Osteoblast (primary cell): Measurements from ENCODE around the gene KMT5B. TPM values are rescaled to one million over a fixed set of nuclear protein-coding genes. Genes with fewer than 3 reads are reported as not detected.

Source experiments
- DNase-seq: peaks from one replicate; pipeline ENCODE4 v3.0.0; 2011; ENCODE audit warnings: low spot score, mixed read lengths; ENCODE audit not compliant: insufficient read length; ENCODE audit errors: missing footprints
- H2AFZ ChIP-seq: 2 replicates; pipeline ENCODE4 v1.6.0; 2011; ENCODE audit warnings: mild to moderate bottlenecking, low read length
- H3K27ac ChIP-seq: 2 replicates; pipeline ENCODE4 v1.5.1; 2011; ENCODE audit warnings: mild to moderate bottlenecking, low read depth, low read length, moderate library complexity
- H3K27me3 ChIP-seq: 2 replicates; pipeline ENCODE4 v1.6.0; 2012; ENCODE audit warnings: mild to moderate bottlenecking, control low read depth, inconsistent platforms, low read length, moderate library complexity; ENCODE audit not compliant: insufficient read depth
- H3K36me3 ChIP-seq: 2 replicates; pipeline ENCODE4 v1.5.1; 2011; ENCODE audit warnings: mild to moderate bottlenecking, low read length, control low read depth, moderate library complexity; ENCODE audit not compliant: insufficient read depth
- H3K4me1 ChIP-seq: 2 replicates; pipeline ENCODE4 v1.5.1; 2011; ENCODE audit warnings: mild to moderate bottlenecking, low read length, control low read depth, moderate library complexity; ENCODE audit not compliant: insufficient read depth
- H3K4me2 ChIP-seq: 2 replicates; pipeline ENCODE4 v1.6.0; 2011; ENCODE audit warnings: mild to moderate bottlenecking, low read length; ENCODE audit not compliant: insufficient read depth
- H3K4me3 ChIP-seq: fragments of 200-600 bp; sonication (generic); 3 replicates; pipeline ENCODE4 v1.5.1; 2012; ENCODE audit warnings: mild to moderate bottlenecking, low read length, inconsistent platforms; ENCODE audit not compliant: insufficient read depth
- H3K79me2 ChIP-seq: 2 replicates; pipeline ENCODE4 v1.6.0; 2012; ENCODE audit warnings: mild to moderate bottlenecking, low read length, control low read depth, inconsistent platforms; ENCODE audit not compliant: insufficient read depth
- H3K9me3 ChIP-seq: 2 replicates; pipeline ENCODE4 v1.5.1; 2011; ENCODE audit warnings: low read depth, low read length, control low read depth
- H4K20me1 ChIP-seq: 2 replicates; pipeline ENCODE4 v1.6.0; 2012; ENCODE audit warnings: mild to moderate bottlenecking, low read length, control low read depth; ENCODE audit not compliant: insufficient read depth
- CTCF ChIP-seq: IDR thresholded peaks from 2 replicates; pipeline ENCODE4 v1.5.1; 2011; ENCODE audit warnings: mild to moderate bottlenecking, low read depth, low read length, moderate library complexity; ENCODE audit errors: extremely low read depth
- total RNA-seq: library from RNA; depleted of rRNA; stranded (reverse); fragments of >200 nt; gene quantifications from 2 replicates; pipeline ENCODE4 v1.2.3, GENCODE V29; 2012

Gene KMT5B
- total RNA-seq, 1 donor, result 27.1 TPM

- no peak overlapping the region for H3K27ac ChIP-seq
- no peak overlapping the region for H2AFZ ChIP-seq
- peaks cover 36% of the 10 kb centered on the region for H4K20me1 ChIP-seq
- peak; percentile 36 for DNase-seq
- peaks cover 9% of the 10 kb centered on the region for H3K79me2 ChIP-seq
- H3K4me3 ChIP-seq, result no peak overlapping the region
- peaks cover 49% of the 10 kb centered on the region for H3K36me3 ChIP-seq
- no peak for TF ChIP-seq CTCF
- no peak overlapping the region for H3K4me2 ChIP-seq
- H3K4me1 ChIP-seq, result peaks cover 19% of the 10 kb centered on the region
- H3K9me3 ChIP-seq, result no peaks in the 10 kb centered on the region
- no peaks in the 10 kb centered on the region for H3K27me3 ChIP-seq
These were observed 47.4 kb upstream of the KMT5B start for GRCh38 chr11:68260484-68260883.

GRCh38 chr11:68259122-68259959 is 46.2 kb upstream of the KMT5B start:
- peaks cover 40% of the 10 kb centered on the region for H3K36me3 ChIP-seq
- H3K4me3 ChIP-seq, result no peak overlapping the region
- H3K27me3 ChIP-seq, result no peaks in the 10 kb centered on the region
- no peaks in the 10 kb centered on the region for H3K79me2 ChIP-seq
- no peak overlapping the region for H3K27ac ChIP-seq
- no peaks in the 10 kb centered on the region for H3K9me3 ChIP-seq
- no peak overlapping the region for H3K4me2 ChIP-seq
- peaks cover 19% of the 10 kb centered on the region for H3K4me1 ChIP-seq
- H4K20me1 ChIP-seq, result peaks cover 28% of the 10 kb centered on the region
- no peak for TF ChIP-seq CTCF
- peak; percentile 56 for DNase-seq
- H2AFZ ChIP-seq, result no peak overlapping the region

GRCh38 chr11:68258363-68258765 is 45.3 kb upstream of the KMT5B start:
- Histone ChIP-seq H2AFZ (no peak overlapping the region), H3K27me3 (no peaks in the 10 kb centered on the region), H3K27ac (no peak overlapping the region), H4K20me1 (peaks cover 19% of the 10 kb centered on the region), H3K4me3 (no peak overlapping the region), H3K4me2 (no peak overlapping the region), H3K4me1 (peaks cover 19% of the 10 kb centered on the region), H3K79me2 (no peaks in the 10 kb centered on the region), H3K9me3 (no peaks in the 10 kb centered on the region), H3K36me3 (peaks cover 32% of the 10 kb centered on the region)
- TF ChIP-seq CTCF, result no peak
- no peak for DNase-seq

GRCh38 chr11:68257477-68258362 is 44.6 kb upstream of the KMT5B start:
- Histone ChIP-seq H2AFZ (peak overlapping the region; percentile 81), H3K4me2 (peak overlapping the region; percentile 75), H3K27ac (no peak overlapping the region), H3K4me1 (peaks cover 19% of the 10 kb centered on the region), H3K9me3 (no peaks in the 10 kb centered on the region), H3K79me2 (no peaks in the 10 kb centered on the region), H3K36me3 (peaks cover 25% of the 10 kb centered on the region), H3K4me3 (peak overlapping the region; percentile 38), H3K27me3 (no peaks in the 10 kb centered on the region), H4K20me1 (peaks cover 14% of the 10 kb centered on the region)
- DNase-seq, result peak; percentile 97
- peak; percentile 83 for TF ChIP-seq CTCF
